DND-41 (cell line): ENCODE results near the gene ITPR1.
A peak's percentile ranks its signal among the peaks of the same experiment; 100 is the strongest.

Experiments
- ATAC-seq: fragments of 200-7000 bp; cut with Tn5 transposase; 3 replicates; pipeline ENCODE4 v1.9.1; 2021; ENCODE audit warnings: low read depth; ENCODE audit not compliant: insufficient read depth
- DNase-seq: peaks from one replicate; pipeline ENCODE4 v3.0.0-alpha.2; 2020
- H2AFZ ChIP-seq: 2 replicates; pipeline ENCODE4 v1.6.0; 2012; ENCODE audit warnings: low read depth, low read length
- H3K27ac ChIP-seq: 2 replicates; pipeline ENCODE4 v1.5.1; 2012; ENCODE audit warnings: low read length, inconsistent platforms
- H3K27me3 ChIP-seq: fragments of 200-600 bp; sonication (generic); 2 replicates; pipeline ENCODE4 v1.6.0; 2012; ENCODE audit warnings: low read length, mild to moderate bottlenecking, inconsistent platforms; ENCODE audit not compliant: insufficient read depth, poor library complexity
- H3K36me3 ChIP-seq: 2 replicates; pipeline ENCODE4 v1.5.1; 2012; ENCODE audit warnings: low read length, inconsistent platforms; ENCODE audit not compliant: insufficient read depth
- H3K4me1 ChIP-seq: 2 replicates; pipeline ENCODE4 v1.5.1; 2012; ENCODE audit warnings: mild to moderate bottlenecking, low read length; ENCODE audit not compliant: insufficient read depth
- H3K4me2 ChIP-seq: 2 replicates; pipeline ENCODE4 v1.6.0; 2012; ENCODE audit warnings: mild to moderate bottlenecking, moderate library complexity, low read length, inconsistent platforms; ENCODE audit not compliant: insufficient read depth
- H3K4me3 ChIP-seq, 2 experiments: fragments of 200-600 bp in 1 of 2; shearing (Covaris generic) in 1 of 2; 2 replicates each; pipeline ENCODE4 v1.5.1; 2012 to 2016; ENCODE audit warnings: inconsistent platforms in 2 of 2, low read length in 2 of 2, mild to moderate bottlenecking in 2 of 2, low read depth in 1 of 2, moderate library complexity in 1 of 2
- H3K79me2 ChIP-seq: 2 replicates; pipeline ENCODE4 v1.6.0; 2012; ENCODE audit warnings: low read length, inconsistent platforms; ENCODE audit not compliant: insufficient read depth
- H3K9ac ChIP-seq: 2 replicates; pipeline ENCODE4 v1.6.0; 2012; ENCODE audit warnings: low read depth, mild to moderate bottlenecking, inconsistent platforms, low read length, moderate library complexity
- H3K9me3 ChIP-seq: 2 replicates; pipeline ENCODE4 v1.5.1; 2012; ENCODE audit warnings: low read length, moderate library complexity, mild to moderate bottlenecking, inconsistent platforms; ENCODE audit not compliant: insufficient read depth, severe bottlenecking
- H4K20me1 ChIP-seq: 2 replicates; pipeline ENCODE4 v1.6.0; 2012; ENCODE audit warnings: low read length; ENCODE audit not compliant: insufficient read depth
- EZH2 ChIP-seq: IDR thresholded peaks from 3 replicates; pipeline ENCODE4 v1.6.1; 2012; ENCODE audit warnings: borderline replicate concordance, low read depth, mild to moderate bottlenecking, moderate library complexity, low read length, inconsistent platforms; ENCODE audit not compliant: severe bottlenecking
- TF ChIP-seq, protein P1 (sequence below): IDR thresholded peaks from 2 replicates; pipeline ENCODE4 v1.5.1; 2012; ENCODE audit warnings: borderline replicate concordance, low read length, moderate library complexity, mild to moderate bottlenecking; ENCODE audit not compliant: poor library complexity, severe bottlenecking; ENCODE audit errors: extremely low read depth

ITPR1 gene

DNA sequence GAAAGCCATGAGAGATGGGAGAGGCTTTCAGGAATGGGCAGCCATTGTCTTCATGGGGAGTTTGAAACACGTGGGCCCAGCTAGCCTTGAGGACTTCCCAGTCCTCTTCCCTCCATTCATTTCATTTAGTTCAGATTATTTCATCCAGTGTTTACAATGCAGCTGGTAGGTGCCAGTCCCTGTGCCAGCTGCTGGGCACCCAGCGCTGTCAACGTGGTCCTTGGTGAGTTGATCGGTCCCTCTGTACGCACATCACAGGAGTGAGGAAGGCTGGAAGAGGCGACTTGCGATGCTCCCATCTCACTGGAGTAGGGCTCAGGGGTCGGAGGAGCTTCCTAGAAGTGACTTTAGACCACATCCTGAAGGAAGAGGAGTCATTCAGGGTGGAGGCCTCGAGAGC lies 279.7 kb downstream of the ITPR1 start:
- H3K4me1 ChIP-seq, result no peaks in the 10 kb centered on the region
- no peak overlapping the region for H3K4me3 ChIP-seq
- 0 out of 3 replicates have a peak, but pooled peaks have one; percentile 24 for ATAC-seq
- no peaks in the 10 kb centered on the region for H3K27me3 ChIP-seq
- H4K20me1 ChIP-seq, result no peaks in the 10 kb centered on the region
- H2AFZ ChIP-seq, result no peak overlapping the region
- H3K9ac ChIP-seq, result no peak overlapping the region
- no peak overlapping the region for H3K27ac ChIP-seq
- H3K36me3 ChIP-seq, result peaks cover 3% of the 10 kb centered on the region; the same call in 1 of the 2 replicates
- no peaks in the 10 kb centered on the region for H3K9me3 ChIP-seq
- TF ChIP-seq, protein P1, sequence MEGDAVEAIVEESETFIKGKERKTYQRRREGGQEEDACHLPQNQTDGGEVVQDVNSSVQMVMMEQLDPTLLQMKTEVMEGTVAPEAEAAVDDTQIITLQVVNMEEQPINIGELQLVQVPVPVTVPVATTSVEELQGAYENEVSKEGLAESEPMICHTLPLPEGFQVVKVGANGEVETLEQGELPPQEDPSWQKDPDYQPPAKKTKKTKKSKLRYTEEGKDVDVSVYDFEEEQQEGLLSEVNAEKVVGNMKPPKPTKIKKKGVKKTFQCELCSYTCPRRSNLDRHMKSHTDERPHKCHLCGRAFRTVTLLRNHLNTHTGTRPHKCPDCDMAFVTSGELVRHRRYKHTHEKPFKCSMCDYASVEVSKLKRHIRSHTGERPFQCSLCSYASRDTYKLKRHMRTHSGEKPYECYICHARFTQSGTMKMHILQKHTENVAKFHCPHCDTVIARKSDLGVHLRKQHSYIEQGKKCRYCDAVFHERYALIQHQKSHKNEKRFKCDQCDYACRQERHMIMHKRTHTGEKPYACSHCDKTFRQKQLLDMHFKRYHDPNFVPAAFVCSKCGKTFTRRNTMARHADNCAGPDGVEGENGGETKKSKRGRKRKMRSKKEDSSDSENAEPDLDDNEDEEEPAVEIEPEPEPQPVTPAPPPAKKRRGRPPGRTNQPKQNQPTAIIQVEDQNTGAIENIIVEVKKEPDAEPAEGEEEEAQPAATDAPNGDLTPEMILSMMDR, result no peak
- TF ChIP-seq EZH2, result no peak
- H3K79me2 ChIP-seq, result no peaks in the 10 kb centered on the region
- H3K4me2 ChIP-seq, result no peak overlapping the region
- no peak for DNase-seq

- no peak overlapping the region for H3K4me2 ChIP-seq
- H3K36me3 ChIP-seq, result peaks cover under 1% of the 10 kb centered on the region; the same call in 1 of the 2 replicates
- H3K4me1 ChIP-seq, result no peaks in the 10 kb centered on the region
- H4K20me1 ChIP-seq, result no peaks in the 10 kb centered on the region
- ATAC-seq (no peak), DNase-seq (no peak)
- no peaks in the 10 kb centered on the region for H3K79me2 ChIP-seq
- no peak overlapping the region for H3K27ac ChIP-seq
- no peak overlapping the region for H3K9ac ChIP-seq
- no peak overlapping the region for H3K4me3 ChIP-seq
- no peaks in the 10 kb centered on the region for H3K9me3 ChIP-seq
- TF ChIP-seq, protein P1, result no peak
- TF ChIP-seq EZH2, result no peak
- no peak overlapping the region for H2AFZ ChIP-seq
- no peaks in the 10 kb centered on the region for H3K27me3 ChIP-seq
Observed at GRCh38 chr3:4773583-4773982, 280.4 kb downstream of the ITPR1 start.

DNA sequence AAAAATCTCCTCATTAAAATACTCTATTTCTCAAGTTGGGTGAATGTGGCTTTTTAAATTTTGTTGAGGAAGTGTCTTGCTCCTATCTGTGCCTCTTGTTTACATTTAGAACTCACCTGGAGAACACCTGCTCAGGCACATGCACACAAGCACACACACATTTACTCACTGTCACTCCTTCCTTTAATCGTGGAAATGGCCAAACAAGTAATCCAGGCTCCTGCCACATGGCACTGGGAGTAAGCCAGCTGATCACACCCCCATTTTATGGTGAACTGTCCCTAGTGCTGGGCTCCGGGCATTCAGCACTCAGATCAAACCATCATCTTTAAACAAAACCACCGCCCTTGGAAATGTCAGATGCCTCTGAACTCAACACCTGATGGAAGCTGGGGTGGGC lies 281.4 kb downstream of the ITPR1 start:
- no peaks in the 10 kb centered on the region for H3K4me1 ChIP-seq
- no peak overlapping the region for H3K27ac ChIP-seq
- H2AFZ ChIP-seq, result no peak overlapping the region
- H3K27me3 ChIP-seq, result no peaks in the 10 kb centered on the region
- no peak for DNase-seq
- no peak overlapping the region for H3K4me2 ChIP-seq
- no peak for ATAC-seq
- no peaks in the 10 kb centered on the region for H4K20me1 ChIP-seq
- TF ChIP-seq EZH2, result no peak
- TF ChIP-seq, protein P1, result no peak
- H3K36me3 ChIP-seq, result no peaks in the 10 kb centered on the region
- H3K9ac ChIP-seq, result no peak overlapping the region
- no peak overlapping the region for H3K4me3 ChIP-seq
- no peaks in the 10 kb centered on the region for H3K79me2 ChIP-seq
- no peaks in the 10 kb centered on the region for H3K9me3 ChIP-seq
